Measurements from ENCODE around the gene EMILIN2.

EMILIN2 gene

DNA sequence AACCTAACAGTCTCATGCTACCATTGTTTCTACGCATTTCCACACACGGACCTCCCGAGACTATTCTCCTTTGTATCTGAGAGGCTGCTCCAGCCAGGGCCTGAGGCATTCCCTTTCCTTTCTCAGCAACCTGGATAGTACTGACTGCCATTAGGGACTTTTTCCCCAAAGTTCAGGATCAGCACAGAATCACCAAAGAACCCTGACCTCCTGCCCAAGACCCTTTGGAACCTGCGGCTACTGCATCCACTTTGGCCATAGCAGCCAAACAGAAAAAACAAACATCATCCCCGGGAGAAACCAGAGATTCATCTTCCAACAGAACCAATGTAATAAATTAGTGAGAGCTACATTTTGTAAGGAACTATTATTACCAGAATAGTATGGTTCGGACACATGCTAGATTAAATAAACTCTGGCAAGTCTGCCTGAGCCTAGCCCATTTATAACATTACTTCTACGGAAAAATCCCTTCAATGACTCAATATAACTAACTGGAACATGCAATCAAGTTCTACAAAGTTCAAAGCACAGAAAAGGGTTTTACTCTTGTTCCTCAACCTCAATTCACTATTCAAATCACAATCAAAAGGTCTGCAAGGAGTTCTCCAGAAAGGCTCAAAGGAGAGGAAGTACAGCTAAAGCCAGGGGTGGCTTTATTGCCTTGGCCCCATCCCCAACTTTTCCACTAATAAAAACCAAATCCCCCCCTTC, 114.3 kb downstream of the EMILIN2 start:
- no peak for DNase-seq

DNA sequence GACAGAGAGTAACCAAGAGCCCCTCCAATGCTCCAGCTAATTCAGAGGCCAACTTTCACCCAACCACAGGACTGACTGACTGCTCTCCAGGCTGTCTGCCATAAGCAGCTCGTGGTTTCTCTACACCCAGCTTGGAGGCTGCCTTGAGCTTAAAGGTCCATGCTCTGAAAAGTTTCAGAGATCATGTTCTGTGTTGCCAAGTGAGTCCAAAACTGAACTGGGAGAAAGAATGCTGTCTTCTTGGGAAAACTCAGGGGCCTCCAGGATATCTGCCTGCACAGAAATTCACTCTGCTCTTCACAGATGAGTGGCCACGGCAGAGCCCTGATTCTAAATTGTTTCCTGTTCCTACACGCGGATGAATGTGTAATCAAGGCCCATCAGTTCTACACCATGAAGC, 115.0 kb downstream of the EMILIN2 start:
- DNase-seq: no peak

DNA sequence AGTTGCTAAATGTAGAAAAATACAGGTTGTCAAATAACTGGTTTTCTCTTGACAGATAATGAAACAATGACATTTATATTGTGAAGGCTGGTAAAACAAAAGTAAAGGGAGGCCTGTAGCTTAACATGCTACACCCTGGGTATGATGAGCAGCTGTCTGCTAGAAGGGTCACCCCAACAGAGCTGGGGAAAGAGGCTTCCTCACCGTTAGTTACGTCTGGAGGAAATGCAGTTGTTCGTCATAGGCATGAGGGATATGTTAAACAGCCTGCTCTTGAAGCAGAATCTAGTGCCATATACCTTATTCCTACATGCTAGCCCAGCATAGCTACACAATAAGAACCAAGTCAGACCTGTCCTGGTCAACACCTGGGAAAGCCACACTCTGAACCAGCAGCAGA, 116.2 kb downstream of the EMILIN2 start:
- DNase-seq: no peak

DNA sequence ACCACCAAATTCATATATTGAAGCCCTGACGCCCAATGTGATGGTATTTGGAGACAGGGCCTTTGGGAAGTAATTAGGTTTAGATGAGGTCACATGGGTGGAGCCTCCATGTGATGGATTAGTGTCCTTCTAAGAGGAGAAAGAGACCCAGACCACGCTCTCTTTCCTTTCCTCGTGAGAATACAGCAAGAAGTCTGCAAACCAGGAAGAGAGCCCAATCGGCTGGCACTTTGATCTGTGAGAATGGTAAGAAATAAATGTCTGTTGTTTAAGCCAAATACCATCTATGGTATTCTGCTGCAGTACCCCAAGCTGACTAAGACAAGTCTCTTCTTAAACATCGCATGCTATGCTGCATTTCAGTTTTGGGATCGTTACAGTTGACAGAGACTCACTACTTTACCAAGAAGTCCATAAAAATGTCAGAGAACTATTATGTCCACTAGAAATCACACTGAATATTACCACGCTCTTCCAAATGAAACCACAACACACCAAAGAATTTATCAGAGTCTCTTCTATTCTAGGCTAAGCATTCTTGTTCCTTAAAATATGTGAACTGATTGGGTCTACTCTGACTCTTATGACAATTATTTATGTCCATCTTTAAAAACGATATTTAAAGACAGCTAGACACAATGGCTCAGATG, 117.7 kb downstream of the EMILIN2 start:
- no peak for DNase-seq

Data from HCEC 1CT (cell line).